Gastroesophageal sphincter (tissue), 4 donors: ENCODE results near the gene FOXP4. TPM values are rescaled to one million over a fixed set of nuclear protein-coding genes. Genes with fewer than 3 reads are reported as not detected.
A peak's percentile ranks its signal among the peaks of the same experiment; 100 is the strongest.

Experiments used
- ATAC-seq: fragments of 150-250 bp; one replicate; pipeline ENCODE4 v1.9.1; 2016; ENCODE audit warnings: mild to moderate bottlenecking, moderate library complexity
- H3K27ac ChIP-seq, 4 donors: fragments of 200-600 bp; sonication (generic) in 3 of 4; 1 replicate in 3 of 4; 2 replicates in 1 of 4; pipeline ENCODE4 v1.5.1; 2016 to 2019
- H3K27me3 ChIP-seq: fragments of 200-600 bp; sonication (generic); one replicate; pipeline ENCODE4 v1.5.1; 2019
- H3K36me3 ChIP-seq, 2 donors: fragments of 200-600 bp; sonication (generic); one replicate each; pipeline ENCODE4 v1.5.1; 2019; ENCODE audit warnings: control low read depth in 1 of 2
- H3K4me1 ChIP-seq, 3 donors: fragments of 200-600 bp; sonication (generic); 1 replicate in 2 of 3; 2 replicates in 1 of 3; pipeline ENCODE4 v1.5.1; 2016 to 2019; ENCODE audit warnings: control low read depth in 2 of 3
- H3K4me3 ChIP-seq, 2 donors: fragments of 200-600 bp; sonication (generic); one replicate each; pipeline ENCODE4 v1.5.1; 2019; ENCODE audit warnings: mild to moderate bottlenecking in 1 of 2, moderate library complexity in 1 of 2
- H3K9me3 ChIP-seq, 3 donors: fragments of 200-600 bp; sonication (generic); one replicate each; pipeline ENCODE4 v1.5.1; 2017 to 2019; ENCODE audit warnings: control low read depth in 2 of 3
- EP300 ChIP-seq: sonication (generic); formaldehyde crosslinking; IDR thresholded peaks from one replicate; pipeline ENCODE4 v1.6.1; 2017; ENCODE audit warnings: antibody characterized with exemption, mild to moderate bottlenecking
- POLR2A ChIP-seq, 2 donors: fragments of 450-650 bp; IDR thresholded peaks; one replicate each; pipeline ENCODE4 v1.6.1; 2017; ENCODE audit warnings: antibody characterized with exemption in 2 of 2, mild to moderate bottlenecking in 2 of 2, moderate library complexity in 1 of 2
- POLR2AphosphoS5 ChIP-seq: sonication (generic); formaldehyde crosslinking; IDR thresholded peaks from one replicate; pipeline ENCODE4 v1.6.1; 2017; ENCODE audit warnings: antibody characterized with exemption
- WGBS, 2 donors: methylation state at CpG; one replicate each; pipeline ENCODE4 v1.1.5; 2018; ENCODE audit warnings: low coverage in 1 of 2; 5-methylcytosine and 5-hydroxymethylcytosine counted together
- total RNA-seq, 4 donors: library from RNA; depleted of rRNA; stranded (reverse); fragments of >200 nt; gene quantifications; one replicate each; pipeline ENCODE4 v1.1.0, GENCODE V29; 2016
- TF ChIP-seq, protein P1 (sequence below), 4 experiments: fragments of 200-600 bp in 2 of 4; fragments of 450-650 bp in 2 of 4; sonication (generic) in 1 of 4; IDR thresholded peaks; one replicate each; pipeline ENCODE4 v1.5.1; 2017 to 2019; ENCODE audit warnings: antibody characterized with exemption in 4 of 4, mild to moderate bottlenecking in 2 of 4, moderate library complexity in 2 of 4

FOXP4 gene
- total RNA-seq, 4 donors from 2014 or later, result 8.2 to 25.8 (median 11.7) TPM

DNA sequence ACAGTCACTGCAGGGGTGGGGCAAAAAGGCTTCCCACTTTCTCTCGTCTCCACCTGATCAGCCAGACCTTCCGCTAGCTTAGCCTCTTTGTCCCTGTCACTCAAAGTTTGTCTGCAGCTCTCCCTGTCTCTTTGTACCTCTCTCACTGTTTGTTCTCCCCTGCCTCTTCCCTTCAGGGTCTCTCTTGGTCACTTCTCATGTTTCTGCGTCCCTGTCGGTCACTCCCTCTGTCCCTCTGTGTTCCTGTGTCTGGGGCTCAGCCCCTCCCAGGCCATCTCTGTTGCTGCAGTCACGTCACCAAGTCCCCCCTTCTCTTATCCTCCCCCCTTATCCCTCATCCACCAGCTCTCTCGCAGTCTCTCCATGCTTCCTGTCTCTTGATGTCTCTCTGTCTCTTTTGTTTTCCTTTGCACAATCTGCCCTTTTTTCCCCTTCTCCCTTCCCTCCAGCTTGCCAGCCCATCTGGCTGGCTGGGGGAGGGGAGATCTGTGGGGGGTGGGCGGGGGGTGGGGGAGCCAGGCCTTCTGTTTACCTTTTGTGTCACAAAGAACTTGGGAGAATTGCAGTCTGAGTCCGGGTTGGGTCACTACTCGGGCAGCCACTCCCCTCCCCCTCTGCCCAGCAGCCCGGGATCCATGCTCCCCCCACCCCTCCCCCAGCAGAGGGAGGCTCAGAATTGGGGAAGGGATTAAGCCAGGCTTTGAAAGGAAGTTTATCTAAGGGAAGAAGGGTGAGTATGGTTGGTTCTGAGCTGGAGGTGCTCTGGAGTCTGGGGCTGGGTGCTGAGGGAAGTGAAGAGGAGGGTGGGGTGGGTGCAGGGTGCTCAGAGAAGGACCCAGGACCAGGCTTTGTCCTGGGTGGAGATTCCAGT, 32.3 kb downstream of the FOXP4 start:
- TF ChIP-seq POLR2AphosphoS5, result no peak
- TF ChIP-seq EP300, result no peak
- no peak for TF ChIP-seq POLR2A (IDR thresholded peaks at IDR 0.05)
- Histone ChIP-seq H3K27me3 (no peaks in the 10 kb centered on the region), H3K4me1 (peaks cover 0 to 39% (median 10%) of the 10 kb centered on the region in 3 donors), H3K27ac (no peak overlapping the region), H3K4me3 (no peak overlapping the region), H3K9me3 (no peaks in the 10 kb centered on the region), H3K36me3 (peaks cover 0 to 10% of the 10 kb centered on the region in 2 donors)
- WGBS, 2 donors, result 41 to 57% methylated on average over 2 to 7 of the region's 10 CpGs
- ATAC-seq, result no peak

DNA sequence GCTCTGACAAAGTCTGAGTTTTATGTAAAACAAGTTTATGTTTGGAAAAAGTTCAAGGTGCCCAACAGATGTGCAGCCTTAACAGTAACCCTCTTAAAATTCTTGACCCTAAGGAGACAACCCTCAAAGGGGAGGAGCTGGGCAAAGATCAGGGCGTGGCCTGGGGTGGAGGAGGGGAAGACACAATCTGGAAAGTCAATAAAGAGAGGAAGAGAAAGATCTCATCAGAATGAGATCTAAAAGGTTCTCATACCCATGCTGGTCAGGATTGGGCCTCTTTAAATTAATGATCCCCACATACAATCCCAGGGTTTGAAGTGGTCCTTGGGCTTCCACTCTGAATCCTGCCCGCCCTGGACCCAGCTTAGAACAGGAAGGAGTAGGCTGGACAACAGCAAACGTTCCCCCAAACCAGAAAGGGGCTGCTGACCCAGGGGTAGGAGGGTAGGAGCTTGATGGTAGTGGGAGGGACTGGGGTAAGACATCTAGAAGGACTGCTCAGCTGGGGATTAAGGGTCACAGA, 33.0 kb downstream of the FOXP4 start:
- H3K4me3 ChIP-seq, result no peak overlapping the region
- no peaks in the 10 kb centered on the region for H3K27me3 ChIP-seq
- WGBS, 2 donors, result 60 to 67% methylated on average over 1 to 2 of the region's 3 CpGs
- no peak overlapping the region for H3K27ac ChIP-seq
- H3K36me3 ChIP-seq, result peaks cover 0 to 5% of the 10 kb centered on the region in 2 donors
- TF ChIP-seq POLR2A (IDR thresholded peaks at IDR 0.05), result no peak
- TF ChIP-seq, protein P1, sequence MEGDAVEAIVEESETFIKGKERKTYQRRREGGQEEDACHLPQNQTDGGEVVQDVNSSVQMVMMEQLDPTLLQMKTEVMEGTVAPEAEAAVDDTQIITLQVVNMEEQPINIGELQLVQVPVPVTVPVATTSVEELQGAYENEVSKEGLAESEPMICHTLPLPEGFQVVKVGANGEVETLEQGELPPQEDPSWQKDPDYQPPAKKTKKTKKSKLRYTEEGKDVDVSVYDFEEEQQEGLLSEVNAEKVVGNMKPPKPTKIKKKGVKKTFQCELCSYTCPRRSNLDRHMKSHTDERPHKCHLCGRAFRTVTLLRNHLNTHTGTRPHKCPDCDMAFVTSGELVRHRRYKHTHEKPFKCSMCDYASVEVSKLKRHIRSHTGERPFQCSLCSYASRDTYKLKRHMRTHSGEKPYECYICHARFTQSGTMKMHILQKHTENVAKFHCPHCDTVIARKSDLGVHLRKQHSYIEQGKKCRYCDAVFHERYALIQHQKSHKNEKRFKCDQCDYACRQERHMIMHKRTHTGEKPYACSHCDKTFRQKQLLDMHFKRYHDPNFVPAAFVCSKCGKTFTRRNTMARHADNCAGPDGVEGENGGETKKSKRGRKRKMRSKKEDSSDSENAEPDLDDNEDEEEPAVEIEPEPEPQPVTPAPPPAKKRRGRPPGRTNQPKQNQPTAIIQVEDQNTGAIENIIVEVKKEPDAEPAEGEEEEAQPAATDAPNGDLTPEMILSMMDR (IDR thresholded peaks at IDR 0.05), result no peak
- TF ChIP-seq EP300, result no peak
- TF ChIP-seq POLR2AphosphoS5, result no peak
- peaks cover 0 to 39% (median 10%) of the 10 kb centered on the region in 3 donors for H3K4me1 ChIP-seq
- ATAC-seq, result no peak
- no peaks in the 10 kb centered on the region for H3K9me3 ChIP-seq

DNA sequence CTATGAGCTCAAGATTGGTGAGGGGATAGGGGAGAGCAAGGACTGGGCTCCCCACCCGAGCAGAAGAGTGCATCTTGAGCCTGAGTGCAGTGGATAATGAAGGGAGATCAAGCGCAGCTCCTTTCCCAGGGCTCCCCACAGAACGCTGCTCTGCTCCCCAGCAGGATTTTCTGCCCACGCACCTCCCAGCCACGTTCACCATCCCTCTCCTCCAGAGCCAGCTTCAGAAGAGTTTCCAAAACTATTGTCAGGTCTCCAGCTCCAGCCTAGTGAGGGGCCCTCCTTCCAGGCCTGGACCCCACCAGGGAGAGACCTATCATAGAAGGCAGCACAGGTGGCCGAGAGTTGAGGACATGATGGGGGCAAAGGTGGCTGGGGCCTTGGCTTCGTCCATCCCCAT, 34.5 kb downstream of the FOXP4 start:
- H3K27ac ChIP-seq, result no peak overlapping the region
- H3K4me3 ChIP-seq, result no peak overlapping the region
- WGBS, 2 donors, result 50 to 62% methylated on average over 2 of the region's 7 CpGs
- TF ChIP-seq POLR2A (IDR thresholded peaks at IDR 0.05), result no peak
- TF ChIP-seq, protein P1 (IDR thresholded peaks at IDR 0.05), result no peak
- no peak for TF ChIP-seq POLR2AphosphoS5
- no peak for TF ChIP-seq EP300
- no peak for ATAC-seq
- H3K36me3 ChIP-seq, result peaks cover 0 to 20% of the 10 kb centered on the region in 2 donors
- H3K27me3 ChIP-seq, result no peaks in the 10 kb centered on the region
- H3K9me3 ChIP-seq, result no peaks in the 10 kb centered on the region
- peaks cover 0 to 39% (median 10%) of the 10 kb centered on the region in 3 donors for H3K4me1 ChIP-seq

DNA sequence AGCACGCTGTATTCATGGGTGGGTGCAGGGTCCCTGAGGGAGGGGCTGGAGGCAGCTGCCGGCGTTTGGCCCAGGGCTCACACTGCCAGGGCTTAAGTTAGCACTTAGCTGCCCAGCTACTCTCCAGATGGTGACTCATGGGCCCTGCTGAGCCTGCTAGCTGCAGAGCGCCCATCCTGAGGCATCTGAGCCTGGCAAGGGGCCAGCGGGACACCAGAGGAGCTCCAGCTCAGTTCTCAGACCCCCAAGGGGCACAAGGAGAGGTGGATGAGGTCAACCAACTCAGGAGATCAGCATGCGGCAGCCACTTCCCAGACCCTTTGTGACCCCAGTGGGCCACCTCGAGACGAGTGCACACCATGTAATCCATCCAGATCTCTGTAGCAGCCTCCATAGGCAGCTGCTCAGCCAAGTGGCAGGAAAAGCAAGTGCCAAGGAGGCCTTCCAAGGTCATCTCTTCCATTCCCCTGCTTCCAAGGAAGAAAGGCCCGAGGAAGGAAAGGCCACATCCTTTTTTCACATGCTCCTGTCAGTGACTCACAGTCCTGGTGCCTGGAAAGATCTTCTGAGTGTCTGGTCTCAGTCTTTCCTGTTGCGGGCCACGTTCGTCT, 35.3 kb downstream of the FOXP4 start:
- H3K27me3 ChIP-seq, result no peaks in the 10 kb centered on the region

DNA sequence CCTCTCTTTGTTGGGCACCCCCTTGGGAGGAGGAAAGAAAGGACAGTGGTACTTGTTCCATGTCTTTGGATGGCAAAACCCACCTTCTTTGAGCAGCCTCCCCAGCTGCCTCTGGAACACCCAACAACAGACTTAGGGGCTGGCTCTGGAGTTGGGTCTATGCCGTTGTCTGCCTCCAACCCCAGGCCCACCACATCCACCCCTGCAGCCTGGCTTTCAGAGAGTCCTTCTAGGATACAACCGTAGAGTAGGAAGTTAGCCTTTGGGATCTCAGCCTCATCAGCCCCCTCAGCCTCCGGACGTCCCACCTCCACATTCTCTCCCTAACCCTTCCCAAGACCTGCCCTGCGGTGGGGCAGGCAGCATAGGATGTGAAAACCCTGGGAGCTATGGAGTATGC, 36.4 kb downstream of the FOXP4 start:
- Histone ChIP-seq H3K27ac (no peak overlapping the region), H3K27me3 (no peaks in the 10 kb centered on the region), H3K4me1 (peaks cover 0 to 30% (median 10%) of the 10 kb centered on the region in 3 donors), H3K9me3 (no peaks in the 10 kb centered on the region), H3K4me3 (no peak overlapping the region), H3K36me3 (peaks cover 0 to 38% of the 10 kb centered on the region in 2 donors)
- no peak for TF ChIP-seq POLR2A (IDR thresholded peaks at IDR 0.05)
- TF ChIP-seq, protein P1 (IDR thresholded peaks at IDR 0.05), result no peak
- TF ChIP-seq EP300, result no peak
- no peak for TF ChIP-seq POLR2AphosphoS5
- no peak for ATAC-seq
- 92% methylated on average over 2 of the region's 5 CpGs; no CpG with 5 or more reads in 1 of the 2 donors for WGBS, 2 donors

More for the DNA sequence above, 35.3 kb downstream of the FOXP4 start:
- TF ChIP-seq POLR2AphosphoS5 (peak; percentile 5), POLR2A (IDR thresholded peaks at IDR 0.05) (no peak), EP300 (no peak)
- TF ChIP-seq, protein P1 (IDR thresholded peaks at IDR 0.05), result no peak
- peaks cover 0 to 27% of the 10 kb centered on the region in 2 donors for H3K36me3 ChIP-seq
- no peak overlapping the region for H3K4me3 ChIP-seq
- ATAC-seq, result no peak
- H3K9me3 ChIP-seq, result no peaks in the 10 kb centered on the region
- H3K4me1 ChIP-seq, result peaks cover 0 to 39% (median 10%) of the 10 kb centered on the region in 3 donors
- WGBS, 2 donors, result 20 to 91% methylated on average over 1 to 3 of the region's 12 CpGs
- H3K27ac ChIP-seq, result no peak overlapping the region
